OCI-M1 (cell line): ENCODE results near the gene PCF11.

ENCODE experiments used
- DNase-seq: peaks from one replicate; lab custom pipeline; 2025; lab: John Stamatoyannopoulos, UW

The PCF11 gene

GRCh38 chr11:83193315-83194280 is 36.7 kb downstream of the PCF11 start, which contains the start of gene ANKRD42:
Gene ANKRD42 (plus strand): TSS chr11:83193712. CDS start chr11:83194671, 959 bp downstream.
- peak; percentile 99 for DNase-seq

- peak; percentile 97 for DNase-seq
These were observed 37.6 kb downstream of the PCF11 start for GRCh38 chr11:83194281-83195142.

GRCh38 chr11:83195143-83195466 is 38.2 kb downstream of the PCF11 start:
- DNase-seq, result peak; percentile 82

GRCh38 chr11:83195649-83196048 is 38.7 kb downstream of the PCF11 start:
- no peak for DNase-seq

GRCh38 chr11:83200035-83200434 is 43.1 kb downstream of the PCF11 start:
- DNase-seq, result no peak

- no peak for DNase-seq
These were observed 48.8 kb downstream of the PCF11 start for GRCh38 chr11:83205608-83206185.

- no peak for DNase-seq
These were observed 49.3 kb downstream of the PCF11 start for GRCh38 chr11:83206221-83206620.

- DNase-seq, result peak; percentile 50
These were observed 49.9 kb downstream of the PCF11 start for GRCh38 chr11:83206771-83207382.

- DNase-seq, result peak; percentile 55
These were observed 62.2 kb downstream of the PCF11 start for GRCh38 chr11:83219095-83219494.

- DNase-seq, result no peak
These were observed 63.3 kb downstream of the PCF11 start for GRCh38 chr11:83220260-83220659.

- DNase-seq, result no peak
These were observed 64.8 kb downstream of the PCF11 start for GRCh38 chr11:83221694-83222093.

- DNase-seq, result no peak
These were observed 65.6 kb downstream of the PCF11 start for GRCh38 chr11:83222499-83222898.

- DNase-seq, result no peak
These were observed 66.5 kb downstream of the PCF11 start for GRCh38 chr11:83223457-83223856.

GRCh38 chr11:83235825-83236224 is 78.9 kb downstream of the PCF11 start:
- peak; percentile 48 for DNase-seq
